Tibial artery (tissue), 4 donors: Measurements from ENCODE around the gene TAF7L.
"Not testable (repeated sequence)": the region's sequence is repeated elsewhere in the genome, so short reads cannot be mapped to it uniquely, and the experiment has no call there.

Experiments
- DNase-seq, 2 donors: peaks; one replicate each; pipeline ENCODE4 v3.0.0-alpha.2; 2019
- H3K27ac ChIP-seq, 2 donors: fragments of 200-600 bp; sonication (generic) in 1 of 2; 1 replicate in 1 of 2; 2 replicates in 1 of 2; pipeline ENCODE4 v1.5.1; 2018 to 2019; ENCODE audit warnings: mild to moderate bottlenecking in 1 of 2
- H3K27me3 ChIP-seq, 2 donors: fragments of 200-600 bp; sonication (generic) in 1 of 2; one replicate each; pipeline versions ENCODE4 v1.5.1 to v1.6.0; 2016 to 2019
- H3K36me3 ChIP-seq, 3 donors: fragments of 200-600 bp; sonication (generic) in 2 of 3; one replicate each; pipeline ENCODE4 v1.5.1; 2016 to 2019; ENCODE audit warnings: mild to moderate bottlenecking in 2 of 3
- H3K4me1 ChIP-seq, 4 donors: fragments of 200-600 bp; sonication (generic) in 2 of 4; 1 replicate in 3 of 4; 2 replicates in 1 of 4; pipeline ENCODE4 v1.5.1; 2016 to 2019
- H3K4me3 ChIP-seq, 2 donors: fragments of 200-600 bp; sonication (generic) in 1 of 2; 1 replicate in 1 of 2; 2 replicates in 1 of 2; pipeline ENCODE4 v1.5.1; 2018 to 2019; ENCODE audit warnings: mild to moderate bottlenecking in 2 of 2
- H3K9me3 ChIP-seq, 3 donors: fragments of 200-600 bp; sonication (generic) in 1 of 3; one replicate each; pipeline ENCODE4 v1.5.1; 2016 to 2019
- CTCF ChIP-seq, 2 experiments: fragments of 200-600 bp in 1 of 2; fragments of 450-650 bp in 1 of 2; IDR thresholded peaks; one replicate each; pipeline ENCODE4 v1.5.1; 2017 to 2019; ENCODE audit warnings: antibody characterized with exemption in 2 of 2, mild to moderate bottlenecking in 1 of 2, moderate library complexity in 1 of 2
- intact Hi-C: fragments of 100-400 bp; cut with DNase I; formaldehyde crosslinking; loops from one replicate; pipeline ENCODE4 v1.15.0; 2023; ENCODE audit warnings: low total_unique reads

TAF7L gene

GRCh38 chrX:101290957-101291603 lies at the start of gene TAF7L:
Gene TAF7L (minus strand): TSS chrX:101291334. CDS start chrX:101287543, 3,791 bp downstream.
- H3K27me3 ChIP-seq = peaks cover 0 to 7% of the 10 kb centered on the region in 2 donors
- no peak for TF ChIP-seq CTCF (IDR thresholded peaks at IDR 0.05)
- H3K27ac ChIP-seq = no peak within 1 kb of the TSS
- H3K4me3 ChIP-seq = peak within 1 kb of the TSS in 1 of 2 donors; percentile 37
- no peaks in the 10 kb centered on the region for H3K36me3 ChIP-seq
- no peaks in the 10 kb centered on the region for H3K9me3 ChIP-seq
- intact Hi-C loops = no loop called here
- H3K4me1 ChIP-seq = no peaks in the 10 kb centered on the region
- no peak for DNase-seq

GRCh38 chrX:101337776-101338271 lies 46.7 kb upstream of the TAF7L start:
- H3K27me3 ChIP-seq = no peaks in the 10 kb centered on the region
- intact Hi-C loops = loop anchor here (5.0 kb wide), 1 partner anchor 1629 kb away; no protein-coding TSS in a partner anchor
- no peak overlapping the region for H3K27ac ChIP-seq
- H3K9me3 ChIP-seq = peaks cover 0 to 3% (median 0%) of the 10 kb centered on the region in 3 donors
- DNase-seq = no peak
- H3K4me3 ChIP-seq = no peak overlapping the region
- no peak for TF ChIP-seq CTCF (IDR thresholded peaks at IDR 0.05)
- no peaks in the 10 kb centered on the region for H3K36me3 ChIP-seq
- H3K4me1 ChIP-seq = no peaks in the 10 kb centered on the region

- H3K27me3 ChIP-seq, intact Hi-C loops, H3K4me1 ChIP-seq, H3K4me3 ChIP-seq, H3K36me3 ChIP-seq, DNase-seq, H3K9me3 ChIP-seq, H3K27ac ChIP-seq: not testable (repeated sequence)
These were observed 43.2 kb upstream of the TAF7L start for GRCh38 chrX:101334310-101334709.

GRCh38 chrX:101326600-101326999 lies 35.5 kb upstream of the TAF7L start:
- H3K27me3 ChIP-seq, H3K9me3 ChIP-seq, H3K4me1 ChIP-seq, intact Hi-C loops, H3K36me3 ChIP-seq, DNase-seq, H3K27ac ChIP-seq, H3K4me3 ChIP-seq: not testable (repeated sequence)

- Histone ChIP-seq H3K4me3 (no peak overlapping the region), H3K4me1 (no peaks in the 10 kb centered on the region), H3K27ac (no peak overlapping the region), H3K9me3 (no peaks in the 10 kb centered on the region), H3K36me3 (no peaks in the 10 kb centered on the region), H3K27me3 (no peaks in the 10 kb centered on the region)
- intact Hi-C loops = no loop called here
- TF ChIP-seq CTCF (IDR thresholded peaks at IDR 0.05) = no peak
- DNase-seq = no peak
These were observed 12.7 kb upstream of the TAF7L start for GRCh38 chrX:101303790-101304189.

GRCh38 chrX:101295603-101296002 lies 4.5 kb upstream of the TAF7L start:
- DNase-seq, H3K4me1 ChIP-seq, H3K27me3 ChIP-seq, H3K27ac ChIP-seq, H3K4me3 ChIP-seq, H3K36me3 ChIP-seq, intact Hi-C loops, H3K9me3 ChIP-seq: not testable (repeated sequence)

GRCh38 chrX:101287402-101287801 lies 3.7 kb downstream of the TAF7L start:
- Histone ChIP-seq H3K27me3 (peaks cover 0 to 7% of the 10 kb centered on the region in 2 donors), H3K36me3 (no peaks in the 10 kb centered on the region), H3K9me3 (no peaks in the 10 kb centered on the region), H3K27ac (no peak overlapping the region), H3K4me1 (no peaks in the 10 kb centered on the region), H3K4me3 (no peak overlapping the region)
- DNase-seq = no peak
- intact Hi-C loops = no loop called here
- peak; percentile 40 for TF ChIP-seq CTCF (IDR thresholded peaks at IDR 0.05)
